ENCODE measurements around the gene DPPA2. TPM values are rescaled to one million over a fixed set of nuclear protein-coding genes. Genes with fewer than 3 reads are reported as not detected.

Gene DPPA2
- total RNA-seq, 1 experiment from 2014 or later = not detected

DNA sequence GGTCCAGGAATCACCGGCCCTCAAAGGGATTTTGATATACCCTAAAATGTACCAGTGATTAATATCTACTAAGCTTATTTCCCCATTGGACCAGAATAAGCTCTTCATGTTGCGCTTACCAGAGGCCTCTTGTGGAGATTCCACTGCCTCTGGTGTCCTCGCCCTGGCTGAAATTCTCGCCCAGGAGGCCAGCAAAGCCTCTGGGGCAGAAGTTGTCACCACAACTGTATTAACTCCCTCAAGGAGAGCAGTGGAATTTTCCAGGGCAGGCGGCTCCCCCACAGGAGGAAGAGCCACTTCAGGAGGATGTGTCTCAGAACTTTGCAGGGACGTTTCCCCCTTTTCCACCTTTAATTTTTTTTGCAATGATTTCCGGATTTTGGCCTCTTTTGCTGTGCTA, 14.1 kb upstream of the DPPA2 start:
- in situ Hi-C loops (cut with HindIII; ENCODE audit: low sequenced_read_pairs) = no loop called here
- no peak for DNase-seq (ENCODE audit: low spot score)

DNA sequence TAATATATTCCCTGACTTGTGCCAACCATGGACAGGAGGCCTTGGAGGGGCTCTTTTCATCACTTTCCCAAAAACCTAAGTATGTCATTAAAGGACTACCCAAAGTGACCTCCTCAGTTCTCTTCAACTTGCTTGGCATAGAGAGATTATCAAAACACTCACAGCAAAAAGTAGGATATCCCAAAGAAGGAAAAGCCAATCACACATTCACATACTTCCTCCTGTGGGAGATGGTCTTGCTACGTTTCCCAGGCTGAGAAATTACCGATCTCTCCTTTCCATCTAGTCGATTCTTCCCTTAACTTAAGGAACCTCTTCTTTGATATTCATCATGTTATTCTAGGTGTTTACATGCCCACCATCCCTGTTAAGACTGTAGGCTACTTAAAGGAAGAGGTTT, 11.9 kb upstream of the DPPA2 start:
- no peak for DNase-seq (ENCODE audit: low spot score)
- in situ Hi-C loops (cut with HindIII; ENCODE audit: low sequenced_read_pairs) = no loop called here

DNA sequence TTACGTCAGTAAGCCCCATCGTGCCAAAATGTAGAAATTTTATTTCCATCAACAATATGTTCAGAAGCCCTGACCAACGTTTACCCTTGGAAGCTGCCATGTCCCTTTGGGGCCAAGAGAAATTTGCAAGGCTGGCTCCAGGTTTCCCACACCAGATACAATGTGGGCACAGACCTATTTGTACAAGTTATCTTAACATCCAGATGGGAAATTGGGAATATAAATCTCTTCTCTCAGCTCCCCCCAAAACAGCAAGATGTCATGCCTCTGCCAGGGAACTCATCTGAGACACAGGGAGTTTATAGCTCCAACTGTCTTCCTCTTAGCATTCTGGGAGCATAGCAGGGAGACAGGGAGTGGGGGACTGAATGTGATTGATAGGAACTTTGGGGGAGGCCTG, 9.3 kb upstream of the DPPA2 start:
- in situ Hi-C loops (cut with HindIII; ENCODE audit: low sequenced_read_pairs) = no loop called here
- no peak for DNase-seq (ENCODE audit: low spot score)

DNA sequence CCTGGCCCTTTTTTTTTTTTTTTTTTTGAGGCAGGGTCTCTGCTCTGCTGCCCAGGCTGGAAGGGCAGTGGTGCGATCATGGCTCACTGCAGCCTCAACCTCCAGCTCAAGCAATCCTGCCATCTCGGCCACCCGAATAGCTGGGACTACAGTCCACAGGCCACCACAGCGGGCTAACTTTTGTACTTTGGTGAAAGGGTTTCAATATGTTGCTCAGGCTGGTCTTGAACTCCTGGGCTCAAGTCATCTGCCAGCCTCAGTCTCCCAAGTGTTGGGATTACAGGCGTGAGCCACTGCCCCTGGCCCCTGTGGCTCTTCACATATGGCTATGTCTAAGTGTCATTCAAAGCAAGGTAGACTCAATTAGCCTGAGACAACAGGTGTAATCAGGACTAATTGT, 8.8 kb upstream of the DPPA2 start:
- DNase-seq (ENCODE audit: low spot score) = no peak
- in situ Hi-C loops (cut with HindIII; ENCODE audit: low sequenced_read_pairs) = no loop called here

DNA sequence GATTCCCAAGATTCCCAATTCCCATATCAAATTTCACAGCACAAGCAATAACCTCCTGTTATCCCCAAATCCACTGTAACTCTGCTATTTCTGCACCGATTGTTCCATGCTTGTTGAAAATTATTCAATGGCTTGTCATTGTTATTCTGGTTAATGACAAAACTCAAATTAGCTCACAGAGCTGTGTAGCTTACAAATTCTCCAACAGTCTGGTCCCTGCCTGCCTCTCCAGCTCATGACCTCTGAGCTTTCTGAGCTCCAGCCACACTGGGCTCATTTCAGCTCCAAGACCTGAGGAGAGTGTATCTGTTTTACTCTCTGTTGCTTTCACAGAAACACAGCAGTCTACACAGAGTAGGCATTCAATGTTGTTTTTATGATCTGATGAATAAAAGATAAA, 3.3 kb downstream of the DPPA2 start:
- in situ Hi-C loops (cut with HindIII; ENCODE audit: low sequenced_read_pairs) = no loop called here

DNA sequence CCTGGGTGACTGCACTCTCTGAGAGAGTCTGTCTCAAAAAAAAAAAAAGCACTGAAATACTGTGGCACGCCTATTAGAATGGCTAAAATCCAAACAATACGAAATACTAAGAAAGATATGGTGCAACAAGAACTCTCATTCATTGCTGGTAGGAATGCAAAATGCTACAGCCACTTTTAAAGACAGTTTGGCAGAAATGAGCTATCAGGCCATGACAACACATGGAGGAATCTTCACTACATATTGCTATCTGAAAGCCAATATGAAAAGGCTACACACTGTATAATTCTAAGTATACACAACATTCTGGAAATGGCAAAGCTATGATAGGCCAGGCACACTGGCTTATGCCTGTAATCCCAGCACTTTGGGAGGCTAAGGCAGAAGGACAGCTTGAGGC, 18.8 kb downstream of the DPPA2 start:
- in situ Hi-C loops (cut with HindIII; ENCODE audit: low sequenced_read_pairs) = no loop called here
- DNase-seq (ENCODE audit: low spot score) = no peak

More for the DNA sequence above, 3.3 kb downstream of the DPPA2 start:
- no peak for DNase-seq (ENCODE audit: low spot score)

DNA sequence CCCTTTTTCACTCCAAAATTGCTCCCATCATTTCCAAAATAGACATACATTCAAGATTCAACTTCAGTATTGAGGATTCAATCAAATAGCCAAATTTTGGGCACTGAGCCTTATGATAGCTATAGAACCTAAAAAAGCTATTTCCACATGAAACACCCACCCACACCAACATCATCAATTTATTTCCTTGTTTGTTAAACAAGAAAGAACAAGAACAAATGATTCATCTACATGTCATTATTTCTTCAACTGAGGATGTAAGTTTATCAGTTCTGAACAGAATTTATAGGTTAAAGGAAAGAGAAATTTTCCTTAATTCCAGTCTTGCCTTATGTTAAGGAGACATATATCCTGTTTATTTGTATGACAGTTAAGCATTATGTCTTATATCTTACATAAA, 32.2 kb downstream of the DPPA2 start:
- no peak for DNase-seq (ENCODE audit: low spot score)
- in situ Hi-C loops (cut with HindIII; ENCODE audit: low sequenced_read_pairs) = no loop called here

DNA sequence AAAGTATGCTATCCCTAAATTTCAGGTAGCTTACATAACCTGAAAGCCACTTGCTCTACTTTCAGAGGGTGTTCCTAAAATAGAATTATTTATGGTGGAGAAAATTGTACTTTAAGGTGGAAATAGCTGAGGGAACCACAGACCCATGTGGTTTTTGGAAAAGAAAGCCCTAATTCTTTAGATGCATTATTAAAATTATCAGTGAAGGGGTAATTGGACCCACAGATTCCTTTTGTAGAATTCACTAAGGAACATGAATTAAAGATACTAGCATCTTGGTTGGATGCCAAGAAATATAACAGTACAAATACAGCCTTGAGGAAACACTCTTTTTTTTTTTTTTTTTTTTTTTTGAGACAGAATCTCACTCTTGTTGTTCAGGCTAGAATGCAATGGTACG, 37.8 kb downstream of the DPPA2 start:
- in situ Hi-C loops (cut with HindIII; ENCODE audit: low sequenced_read_pairs) = no loop called here
- no peak for DNase-seq (ENCODE audit: low spot score)

DNA sequence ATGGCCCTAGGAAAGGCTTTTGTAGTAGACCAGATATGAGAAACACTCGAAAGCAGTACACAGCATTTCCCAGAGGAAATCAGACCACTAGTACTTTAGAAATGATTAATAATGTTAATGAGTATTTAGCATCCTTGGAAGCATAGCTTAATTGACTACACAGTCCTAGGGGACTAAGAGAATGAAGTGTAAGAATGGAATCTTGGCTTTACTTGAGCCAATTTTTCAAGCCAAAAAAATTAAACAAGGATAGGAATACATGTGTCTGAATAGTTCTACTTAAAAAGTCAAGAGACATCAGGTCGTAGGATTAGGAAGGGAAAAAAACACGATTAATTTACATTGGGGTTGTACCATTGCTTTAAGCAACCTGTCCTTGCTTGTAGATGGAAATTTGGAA, 38.2 kb downstream of the DPPA2 start:
- in situ Hi-C loops (cut with HindIII; ENCODE audit: low sequenced_read_pairs) = no loop called here
- DNase-seq (ENCODE audit: low spot score) = no peak

DNA sequence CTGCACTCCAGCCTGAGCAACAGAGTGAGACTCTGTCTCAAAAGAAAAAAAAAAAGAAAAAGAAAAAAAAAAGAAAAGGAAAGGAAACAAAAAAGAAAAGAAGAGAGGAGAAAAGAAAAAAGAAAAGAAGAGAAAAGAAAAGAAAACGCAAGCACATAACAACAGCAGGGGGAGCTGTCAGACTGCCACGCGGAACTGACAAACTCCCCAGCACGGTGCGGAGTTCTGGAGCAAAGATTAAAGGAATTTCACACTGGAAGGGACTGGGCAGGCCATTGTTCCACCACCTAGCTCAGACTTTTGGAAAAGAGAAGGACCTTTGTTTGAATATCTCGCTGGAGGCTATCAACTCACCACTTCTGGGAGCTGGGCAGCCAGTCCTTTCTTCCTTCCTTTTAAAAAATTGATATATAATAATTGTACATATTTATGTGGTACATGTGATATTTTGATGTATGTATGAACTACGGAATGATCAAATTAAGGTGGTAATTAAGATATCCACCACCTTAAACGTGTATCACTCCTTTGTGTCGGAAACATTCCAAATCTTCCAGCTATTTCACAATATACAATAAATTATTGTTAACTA, 40.5 kb downstream of the DPPA2 start:
- in situ Hi-C loops (cut with HindIII; ENCODE audit: low sequenced_read_pairs) = no loop called here
- DNase-seq (ENCODE audit: low spot score) = no peak

DNA sequence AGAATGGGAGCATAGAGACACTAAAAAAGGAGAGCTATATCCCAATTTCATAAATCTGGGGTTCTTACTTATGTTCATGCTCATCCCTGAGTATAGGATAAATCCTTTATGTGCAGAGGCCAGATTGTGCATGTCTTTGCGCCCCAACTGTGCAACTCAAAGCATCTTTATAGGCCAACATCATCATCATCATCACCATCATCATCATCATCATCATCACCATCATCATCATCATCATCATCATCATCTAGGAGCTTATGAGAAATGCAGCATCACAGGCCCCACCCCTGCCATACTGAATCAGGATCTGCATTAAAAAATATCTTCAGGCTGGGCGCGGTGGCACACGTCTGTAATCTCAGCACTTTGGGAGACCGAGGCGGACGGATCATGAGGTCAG, 45.5 kb downstream of the DPPA2 start:
- DNase-seq (ENCODE audit: low spot score) = no peak
- in situ Hi-C loops (cut with HindIII; ENCODE audit: low sequenced_read_pairs) = no loop called here

DNA sequence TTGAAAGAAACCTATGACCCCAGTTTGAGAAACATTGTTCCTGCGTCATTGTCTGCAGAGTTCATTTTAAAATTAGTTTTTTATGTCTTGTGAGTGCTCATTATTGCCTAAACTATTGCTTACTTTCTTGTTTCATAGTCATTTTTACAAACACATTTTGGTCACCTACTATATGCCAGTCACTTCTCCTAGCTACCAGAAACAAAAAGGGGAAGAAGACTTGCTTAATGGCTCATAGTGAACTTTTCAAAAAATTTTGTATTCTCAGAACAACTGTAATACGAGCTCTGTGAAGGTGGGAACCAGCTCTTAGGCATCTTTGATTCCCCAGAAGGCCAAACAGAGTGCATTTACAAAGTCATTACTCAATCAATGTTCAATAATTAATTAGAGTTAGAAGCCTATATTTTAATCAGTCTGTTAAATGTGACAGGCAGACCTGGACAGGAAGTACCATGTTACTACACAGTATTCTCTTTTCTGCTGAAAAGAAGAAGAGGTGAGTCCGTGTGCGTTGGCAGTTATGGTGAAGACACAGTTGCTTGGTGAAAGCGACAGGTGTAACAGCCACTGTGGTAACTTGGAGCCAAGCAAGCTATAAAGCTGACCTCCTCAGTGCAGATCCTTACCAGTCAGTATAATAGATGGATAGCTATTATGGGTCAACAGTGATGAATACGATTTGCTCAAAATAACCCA, 46.6 kb downstream of the DPPA2 start:
- in situ Hi-C loops (cut with HindIII; ENCODE audit: low sequenced_read_pairs) = no loop called here
- DNase-seq (ENCODE audit: low spot score) = no peak

DNA sequence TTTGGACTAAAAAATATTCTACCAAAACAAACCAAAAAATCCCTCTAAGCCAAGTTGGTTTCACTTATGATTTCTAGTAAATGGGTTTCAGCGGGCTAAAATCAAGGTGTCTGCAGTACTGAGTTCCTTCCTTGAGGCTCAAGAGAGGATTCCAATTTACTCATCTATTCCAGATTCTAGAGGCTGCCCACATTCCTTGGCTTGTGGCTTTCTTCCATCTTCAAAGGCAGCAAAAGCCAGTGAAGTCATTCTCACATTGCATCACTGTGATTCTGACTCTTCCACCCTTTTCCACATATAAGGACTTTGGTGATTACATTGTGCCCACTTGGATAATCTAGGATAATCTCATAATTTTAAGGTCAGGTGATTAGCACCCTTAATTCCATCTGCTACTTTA, 48.1 kb downstream of the DPPA2 start:
- no peak for DNase-seq (ENCODE audit: low spot score)
- in situ Hi-C loops (cut with HindIII; ENCODE audit: low sequenced_read_pairs) = no loop called here

DNA sequence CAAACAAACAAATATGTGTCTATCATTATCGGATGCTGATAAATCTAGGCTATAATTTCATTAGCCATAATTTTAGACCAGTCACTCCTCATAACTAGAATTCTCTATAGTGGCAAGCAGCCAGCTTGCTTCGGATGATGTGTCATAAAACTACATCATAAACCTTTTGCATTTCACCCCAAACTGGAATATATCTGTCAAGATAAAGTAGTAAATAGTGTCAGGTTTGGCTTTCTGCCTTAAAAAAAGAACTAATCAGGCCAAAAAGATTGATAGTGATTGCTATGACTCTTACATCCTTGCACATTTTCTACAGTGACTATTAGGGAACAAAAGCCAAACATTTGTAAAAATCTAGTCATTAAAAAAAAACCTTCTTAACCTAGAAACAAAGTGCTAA, 51.0 kb downstream of the DPPA2 start:
- in situ Hi-C loops (cut with HindIII; ENCODE audit: low sequenced_read_pairs) = no loop called here
- DNase-seq (ENCODE audit: low spot score) = no peak

DNA sequence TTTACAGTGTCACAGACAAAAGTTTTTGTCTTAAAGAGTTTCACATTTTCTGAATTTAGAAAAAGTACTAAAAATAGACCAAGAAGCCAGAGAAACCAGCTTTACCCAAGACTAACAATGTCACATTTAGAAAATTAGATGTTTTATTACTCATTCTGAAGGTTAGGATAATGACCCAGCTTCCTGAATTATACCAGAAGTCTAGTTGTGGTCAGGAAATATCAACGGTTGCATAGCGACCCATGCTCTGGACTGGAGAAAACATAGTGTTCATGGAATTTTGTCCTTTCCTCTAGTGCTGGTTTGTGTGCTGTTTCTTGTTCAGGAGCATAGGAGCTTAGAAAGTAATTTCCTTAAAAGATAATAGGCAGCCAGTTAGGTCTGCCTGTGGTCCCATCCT, 59.0 kb downstream of the DPPA2 start:
- DNase-seq (ENCODE audit: low spot score) = no peak
- in situ Hi-C loops (cut with HindIII; ENCODE audit: low sequenced_read_pairs) = no loop called here

DNA sequence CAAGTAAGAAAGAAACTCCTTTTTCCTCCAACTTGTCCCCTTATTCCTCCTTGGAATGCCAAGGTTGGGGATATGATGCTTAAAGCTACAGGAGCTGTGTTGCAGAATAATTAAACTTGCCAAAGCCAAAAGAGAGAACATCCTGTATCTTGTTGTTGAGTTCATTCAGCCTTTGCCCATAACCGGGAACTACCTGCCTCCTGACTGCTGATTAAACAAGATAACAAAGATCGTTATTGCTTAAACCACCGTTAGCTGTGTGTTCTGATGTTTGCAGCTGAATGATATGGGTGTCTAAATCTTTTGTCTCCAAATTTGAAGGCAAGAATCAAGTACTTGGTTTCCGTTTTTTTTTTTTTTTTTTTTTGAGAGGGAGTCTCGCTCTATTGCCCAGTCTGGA, 61.5 kb downstream of the DPPA2 start:
- no peak for DNase-seq (ENCODE audit: low spot score)
- in situ Hi-C loops (cut with HindIII; ENCODE audit: low sequenced_read_pairs) = no loop called here

DNA sequence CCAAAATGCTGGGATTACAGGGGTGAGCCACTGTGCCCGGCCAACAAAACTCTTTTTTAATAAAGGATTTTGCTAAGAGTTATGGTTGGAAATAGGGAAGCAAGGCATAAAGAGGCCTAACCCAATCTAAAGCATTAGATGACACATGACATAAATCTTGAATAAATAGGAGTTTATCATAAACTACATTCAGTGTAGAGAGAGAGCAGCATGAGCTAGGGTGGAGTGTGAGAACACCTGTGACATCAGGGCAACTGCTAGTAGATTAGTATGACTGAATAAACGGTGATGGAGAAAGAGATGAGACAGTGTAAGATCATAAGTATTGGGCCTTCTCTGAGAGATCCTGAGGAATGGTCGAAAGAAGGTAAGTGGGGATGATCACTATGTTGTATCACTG, 63.7 kb downstream of the DPPA2 start:
- DNase-seq (ENCODE audit: low spot score) = no peak
- in situ Hi-C loops (cut with HindIII; ENCODE audit: low sequenced_read_pairs) = no loop called here

Other genes starting within 250 kb of the DPPA2 start
- not detected in 2 replicates for gene MORC1, start 198.4 kb downstream of the DPPA2 start, total RNA-seq (2014; rRNA removed; shearing (Covaris generic))
- not detected in 2 replicates for gene C3orf85, start 179.8 kb downstream of the DPPA2 start, total RNA-seq (2014; rRNA removed; shearing (Covaris generic))
- gene DPPA4, start 21.0 kb upstream of the DPPA2 start, total RNA-seq (2014; rRNA removed; shearing (Covaris generic)) = not detected in 2 replicates